ENCODE data around the gene KCNK1.

KCNK1 gene

GRCh38 chr1:233707880-233708815 lies 94.2 kb downstream of the KCNK1 start:
- DNase-seq: no peak

GRCh38 chr1:233710031-233710430 lies 96.1 kb downstream of the KCNK1 start:
- DNase-seq: no peak

DNA sequence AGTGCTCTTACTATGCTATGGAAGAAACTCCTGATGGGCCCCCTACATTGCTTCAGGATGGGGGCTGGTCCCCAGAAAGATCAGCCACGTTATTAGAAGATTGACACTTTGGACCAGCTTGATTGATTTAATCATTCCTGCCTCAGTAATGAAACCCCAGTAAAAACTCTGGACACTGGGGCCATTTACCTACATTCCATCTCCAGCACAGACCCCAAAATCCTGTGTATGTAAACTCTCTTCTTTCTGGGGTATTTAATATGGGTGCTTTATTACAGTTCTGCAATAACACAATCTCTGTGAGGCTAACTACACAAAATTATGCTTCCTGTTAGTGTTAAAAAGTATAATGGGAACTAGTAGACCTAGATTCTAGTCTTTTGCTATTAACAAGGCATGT lies 96.6 kb downstream of the KCNK1 start:
- DNase-seq: no peak

DNA sequence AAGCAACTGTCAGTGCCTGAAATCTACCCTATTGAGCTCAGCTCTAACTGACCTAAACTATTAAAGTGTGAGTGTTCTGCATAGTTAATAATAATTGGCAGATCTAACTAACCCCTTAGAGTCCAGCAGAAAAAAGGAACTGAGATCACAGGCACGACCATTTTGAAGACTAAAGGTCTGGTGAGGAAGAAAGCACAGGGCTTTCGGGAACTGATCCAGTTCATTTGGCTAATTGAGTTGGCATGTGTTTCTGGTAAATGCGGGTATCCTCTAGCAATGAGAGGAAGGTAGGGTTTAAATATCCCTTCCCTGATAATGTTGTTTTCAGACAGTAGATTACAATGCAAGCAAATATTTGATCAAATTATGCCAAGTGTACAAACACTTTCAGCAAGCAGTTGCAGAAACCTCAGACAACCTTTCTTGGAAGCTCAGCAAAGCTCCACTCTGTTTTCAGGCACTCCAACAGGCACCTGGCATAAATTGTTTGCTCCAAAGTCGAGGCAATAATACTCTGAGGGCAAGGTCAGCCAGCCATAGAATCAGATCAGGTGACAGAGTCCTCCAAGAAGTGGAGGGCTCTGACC lies 100.8 kb downstream of the KCNK1 start:
- DNase-seq: no peak

DNA sequence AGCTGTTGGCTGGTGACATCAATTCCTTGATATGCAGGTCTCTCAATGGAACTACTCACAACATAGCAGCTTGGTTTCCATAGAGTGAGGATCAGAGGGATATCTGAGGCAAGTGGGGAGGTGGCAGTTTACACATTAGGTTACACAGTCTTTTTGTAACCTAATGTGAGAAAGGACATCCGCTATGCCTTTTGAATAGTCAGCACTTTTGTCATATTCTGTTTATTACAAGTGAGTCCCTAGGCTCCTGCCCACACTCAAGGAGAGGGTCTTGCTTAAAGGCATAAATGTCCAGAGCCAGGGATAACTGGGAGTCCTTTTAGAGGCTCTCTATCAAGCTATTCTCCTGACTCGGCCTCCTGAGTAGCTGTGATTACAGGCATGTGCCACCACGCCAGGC lies 104.2 kb downstream of the KCNK1 start:
- DNase-seq: no peak

DNA sequence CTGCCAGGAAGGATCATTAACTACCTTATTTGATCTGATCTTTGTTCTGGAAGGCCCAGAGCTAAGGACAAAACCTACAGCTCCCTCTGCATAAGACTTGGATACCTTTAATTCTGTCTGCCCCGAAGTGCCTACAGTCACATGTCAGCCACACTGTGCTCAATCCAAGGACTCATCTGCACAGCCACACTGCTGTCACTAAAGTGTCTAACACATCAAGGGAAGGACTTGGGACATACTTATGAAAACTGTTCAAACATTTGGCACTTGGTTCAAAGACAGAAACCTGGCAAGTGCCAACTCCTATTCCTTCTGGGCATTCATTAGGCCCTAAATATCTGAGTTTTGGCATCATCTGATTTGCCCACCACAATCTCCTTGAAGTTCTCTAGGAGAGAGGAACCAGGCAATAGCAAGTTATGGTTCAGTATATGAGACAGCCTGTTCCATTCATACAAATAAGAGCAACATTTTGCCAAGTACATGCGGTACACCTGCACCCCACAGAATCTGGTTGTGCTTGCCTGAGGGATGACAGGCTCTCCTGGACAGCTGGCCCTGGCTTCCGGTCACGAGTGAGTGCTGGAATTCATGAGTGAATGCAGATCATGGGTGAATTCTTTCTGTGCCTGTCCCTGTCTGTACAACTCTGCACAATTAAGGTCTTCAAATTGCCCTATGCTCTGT lies 105.9 kb downstream of the KCNK1 start:
- no peak for DNase-seq

DNA sequence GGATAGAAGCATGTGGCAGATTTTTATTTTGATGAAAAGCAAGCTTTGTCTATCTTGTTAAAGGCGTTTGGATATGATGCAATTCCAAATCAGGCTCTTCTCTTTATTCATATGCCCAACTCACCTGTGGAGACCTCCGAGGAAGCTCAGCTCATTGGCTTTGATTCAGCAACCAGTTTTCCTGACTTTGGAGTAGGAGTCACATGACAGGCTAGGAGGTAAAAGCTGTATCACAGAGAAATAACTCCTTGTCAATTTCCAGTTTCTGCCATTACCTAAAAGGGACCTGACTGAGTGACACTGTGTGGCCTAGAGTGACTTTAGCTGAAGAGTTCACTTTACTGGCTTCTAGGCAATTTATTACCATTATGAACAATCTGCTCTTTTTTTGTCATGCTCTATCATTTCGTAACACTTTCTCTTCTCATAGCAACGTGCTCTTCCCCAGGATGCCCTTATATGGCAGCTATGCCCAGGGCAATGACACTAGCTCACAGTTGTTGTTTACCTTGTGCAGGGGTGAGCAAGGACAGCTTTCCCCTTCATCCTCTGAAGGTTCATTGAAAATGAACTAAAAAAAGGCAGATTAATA lies 107.2 kb downstream of the KCNK1 start:
- DNase-seq: no peak
